Sciatic nerve (tissue), 2 donors: ENCODE results near the gene SUPV3L1. TPM values are rescaled to one million over a fixed set of nuclear protein-coding genes. Genes with fewer than 3 reads are reported as not detected.
A peak's percentile ranks its signal among the peaks of the same experiment; 100 is the strongest.
"Not testable (repeated sequence)": the region's sequence is repeated elsewhere in the genome, so short reads cannot be mapped to it uniquely, and the experiment has no call there.

ENCODE experiments used
- ATAC-seq: fragments of 200-7000 bp; cut with Tn5 transposase; one replicate; pipeline ENCODE4 v1.9.1; 2020; ENCODE audit warnings: mild to moderate bottlenecking, moderate library complexity
- DNase-seq: peaks from one replicate; pipeline ENCODE4 v3.0.0-alpha.2; 2020; ENCODE audit warnings: low spot score
- intact Hi-C: fragments of 100-400 bp; cut with DNase I; formaldehyde crosslinking; loops from one replicate; pipeline ENCODE4 v1.14.2; 2022
- total RNA-seq: library from RNA; stranded (reverse); fragmentation: NEBNext Ultra II Directional; extraction: Animal tissue kit (Norgen Biotek cat#: 25700); gene quantifications from one replicate; pipeline ENCODE4 v1.2.1, GENCODE V29; 2021
- donor health status: DM: no; HTN: no; CAD: no.
- donor health status: DM: no; HTN: no; CAD: no.

SUPV3L1 gene
- total RNA-seq, result 22.7 TPM

GRCh38 chr10:69179743-69180524 is at the start of gene SUPV3L1:
Gene SUPV3L1, plus strand, starts transcription at chr10:69180234. Its CDS starts 58 bp downstream, at chr10:69180292.
- DNase-seq (peak; percentile 92), ATAC-seq (peak; percentile 98)
- intact Hi-C loops, result no loop called here

- intact Hi-C loops, result no loop called here
- DNase-seq (no peak), ATAC-seq (no peak)
Observed at GRCh38 chr10:69130251-69130650, 49.8 kb upstream of the SUPV3L1 start.

GRCh38 chr10:69139961-69140360 is 40.1 kb upstream of the SUPV3L1 start:
- intact Hi-C loops, result no loop called here
- ATAC-seq (no peak), DNase-seq (no peak)

- intact Hi-C loops, result no loop called here
- ATAC-seq, result no peak
- DNase-seq, result no peak
Observed at GRCh38 chr10:69141304-69141703, 38.7 kb upstream of the SUPV3L1 start.

- intact Hi-C loops, DNase-seq, ATAC-seq: not testable (repeated sequence)
Observed at GRCh38 chr10:69142074-69142473, 38.0 kb upstream of the SUPV3L1 start.

GRCh38 chr10:69142983-69143382 is 37.1 kb upstream of the SUPV3L1 start:
- DNase-seq, result no peak
- no peak for ATAC-seq
- intact Hi-C loops, result no loop called here

GRCh38 chr10:69145329-69145728 is 34.7 kb upstream of the SUPV3L1 start:
- intact Hi-C loops, result no loop called here
- ATAC-seq, result no peak

GRCh38 chr10:69145864-69146263 is 34.2 kb upstream of the SUPV3L1 start:
- intact Hi-C loops, result no loop called here
- no peak for DNase-seq
- ATAC-seq, result no peak

More at GRCh38 chr10:69145329-69145728, 34.7 kb upstream of the SUPV3L1 start:
- no peak for DNase-seq

GRCh38 chr10:69146759-69147158 is 33.3 kb upstream of the SUPV3L1 start:
- no peak for ATAC-seq
- intact Hi-C loops, result no loop called here
- DNase-seq, result no peak

GRCh38 chr10:69151984-69152383 is 28.1 kb upstream of the SUPV3L1 start:
- no peak for ATAC-seq
- no peak for DNase-seq
- intact Hi-C loops, result no loop called here

- DNase-seq (no peak), ATAC-seq (no peak)
- intact Hi-C loops, result no loop called here
Observed at GRCh38 chr10:69153227-69153626, 26.8 kb upstream of the SUPV3L1 start.

- DNase-seq (no peak), ATAC-seq (no peak)
- intact Hi-C loops, result no loop called here
Observed at GRCh38 chr10:69160809-69161241, 19.2 kb upstream of the SUPV3L1 start.

- ATAC-seq, result no peak
- no peak for DNase-seq
Observed at GRCh38 chr10:69168493-69168892, 11.5 kb upstream of the SUPV3L1 start.

GRCh38 chr10:69172241-69172982 is 7.6 kb upstream of the SUPV3L1 start:
- ATAC-seq (no peak), DNase-seq (no peak)
- intact Hi-C loops, result no loop called here

More at GRCh38 chr10:69168493-69168892, 11.5 kb upstream of the SUPV3L1 start:
- intact Hi-C loops, result no loop called here

- DNase-seq, ATAC-seq: not testable (repeated sequence)
Observed at GRCh38 chr10:69175326-69175725, 4.7 kb upstream of the SUPV3L1 start.

GRCh38 chr10:69176823-69177222 is 3.2 kb upstream of the SUPV3L1 start:
- intact Hi-C loops, result no loop called here
- no peak for ATAC-seq

More at GRCh38 chr10:69175326-69175725, 4.7 kb upstream of the SUPV3L1 start:
- intact Hi-C loops, result not testable (repeated sequence)

GRCh38 chr10:69179089-69179742 is 818 bp upstream of the SUPV3L1 start:
- intact Hi-C loops, result no loop called here
- DNase-seq (no peak), ATAC-seq (peak; percentile 41)

More at GRCh38 chr10:69176823-69177222, 3.2 kb upstream of the SUPV3L1 start:
- no peak for DNase-seq

- no peak for ATAC-seq
- no peak for DNase-seq
- intact Hi-C loops, result no loop called here
Observed at GRCh38 chr10:69180525-69181204, 631 bp downstream of the SUPV3L1 start.

- ATAC-seq, result no peak
- intact Hi-C loops, result no loop called here
- DNase-seq, result no peak
Observed at GRCh38 chr10:69181433-69181832, 1.4 kb downstream of the SUPV3L1 start.
